Adrenal gland (tissue), 12 donors: Measurements from ENCODE around the gene SNCG. TPM values are rescaled to one million over a fixed set of nuclear protein-coding genes. Genes with fewer than 3 reads are reported as not detected.
"Not testable (repeated sequence)": the region's sequence is repeated elsewhere in the genome, so short reads cannot be mapped to it uniquely, and the experiment has no call there.

ENCODE experiments used
- DNase-seq, 7 donors: peaks; one replicate each; pipeline ENCODE4 v3.0.0-alpha.2; 2019 to 2020
- H3K27ac ChIP-seq, 5 donors: fragments of 200-600 bp; sonication (generic) in 4 of 5; 1 replicate in 3 of 5; 2 replicates in 2 of 5; pipeline versions ENCODE4 v1.5.1 to v1.8.0; 2016 to 2020; ENCODE audit warnings: mild to moderate bottlenecking in 1 of 5
- H3K27me3 ChIP-seq: fragments of 200-600 bp; 2 replicates; pipeline ENCODE4 v1.8.0; 2021
- H3K36me3 ChIP-seq, 2 donors: fragments of 200-600 bp; replicated peaks in 1 of 2; 1 replicate in 1 of 2; 2 replicates in 1 of 2; pipeline versions ENCODE4 v1.5.1 to v1.8.0; 2018 to 2022
- H3K4me1 ChIP-seq, 2 donors: fragments of 200-600 bp; replicated peaks in 1 of 2; 1 replicate in 1 of 2; 2 replicates in 1 of 2; pipeline versions ENCODE4 v1.5.1 to v1.8.0; 2018 to 2021
- H3K4me3 ChIP-seq, 4 donors: fragments of 200-600 bp; sonication (generic) in 3 of 4; one replicate each; pipeline ENCODE4 v1.5.1; 2016 to 2018
- H3K9me3 ChIP-seq, 3 donors: fragments of 200-600 bp; sonication (generic) in 1 of 3; replicated peaks in 1 of 3; 1 replicate in 2 of 3; 2 replicates in 1 of 3; pipeline versions ENCODE4 v1.5.1 to v1.8.0; 2016 to 2021
- CTCF ChIP-seq, 6 experiments: fragments of 450-650 bp in 4 of 6; fragments of 200-600 bp in 2 of 6; sonication (generic) in 1 of 6; IDR thresholded peaks; 1 replicate in 5 of 6; 2 replicates in 1 of 6; pipeline versions ENCODE4 v1.5.1 to v1.8.0; 2016 to 2021; ENCODE audit warnings: antibody characterized with exemption in 6 of 6, mild to moderate bottlenecking in 2 of 6, moderate library complexity in 1 of 6
- POLR2A ChIP-seq, 2 donors: fragments of 450-650 bp; IDR thresholded peaks; one replicate each; pipeline ENCODE4 v1.6.1; 2017; ENCODE audit warnings: antibody characterized with exemption in 2 of 2, mild to moderate bottlenecking in 2 of 2, moderate library complexity in 1 of 2
- WGBS, 4 donors: extraction: QIAGEN DNeasy Blood & Tissue Kit in 2 of 4; methylation state at CpG; one replicate each; pipeline versions ENCODE4 v1.1.5 to v1.1.7; 2013 to 2017; 5-methylcytosine and 5-hydroxymethylcytosine counted together
- intact Hi-C, 2 donors: fragments of 100-400 bp; cut with DNase I; formaldehyde crosslinking; loops; one replicate each; pipeline versions ENCODE4 v1.14.1 to v1.15.0; 2022 to 2023
- polyA plus RNA-seq, 3 donors: library from polyadenylated mRNA; stranded (reverse); fragments of 200-250 nt in 2 of 3; fragments of 350-450 nt in 1 of 3; fragmentation: Illumina TruSeq in 1 of 3; extraction: RNeasy Lipid Tissue Mini Kit (QIAGEN cat#74804) in 1 of 3; gene quantifications; one replicate each; pipeline ENCODE4 v1.2.3, GENCODE V29; 2013 to 2014
- total RNA-seq, 9 donors: library from RNA; depleted of rRNA in 4 of 9; stranded (reverse); fragments of >200 nt in 4 of 9; fragments of 120-200 nt in 1 of 9; fragmentation: NEBNext Ultra II Directional in 1 of 9; extraction: Animal tissue kit (Norgen Biotek cat#: 25700) in 1 of 9; gene quantifications; one replicate each; pipeline versions ENCODE4 v1.1.0 to v1.2.4, GENCODE V29; 2013 to 2023
- donor health status: healthy with polysubstance abuse.
- donor health status: Bipolar disorder and iron deficiency.
- donor health status: DM: yes; HTN: yes; CAD: no.
- donor health status: DM: no; HTN: no; CAD: no.
- donor health status: DM: no; HTN: no; CAD: no.
- donor health status: DM: yes; HTN: yes; CAD: no.

SNCG gene
- total and polyA plus RNA-seq, 12 donors: 176 to 1,580 (median 448) TPM

DNA sequence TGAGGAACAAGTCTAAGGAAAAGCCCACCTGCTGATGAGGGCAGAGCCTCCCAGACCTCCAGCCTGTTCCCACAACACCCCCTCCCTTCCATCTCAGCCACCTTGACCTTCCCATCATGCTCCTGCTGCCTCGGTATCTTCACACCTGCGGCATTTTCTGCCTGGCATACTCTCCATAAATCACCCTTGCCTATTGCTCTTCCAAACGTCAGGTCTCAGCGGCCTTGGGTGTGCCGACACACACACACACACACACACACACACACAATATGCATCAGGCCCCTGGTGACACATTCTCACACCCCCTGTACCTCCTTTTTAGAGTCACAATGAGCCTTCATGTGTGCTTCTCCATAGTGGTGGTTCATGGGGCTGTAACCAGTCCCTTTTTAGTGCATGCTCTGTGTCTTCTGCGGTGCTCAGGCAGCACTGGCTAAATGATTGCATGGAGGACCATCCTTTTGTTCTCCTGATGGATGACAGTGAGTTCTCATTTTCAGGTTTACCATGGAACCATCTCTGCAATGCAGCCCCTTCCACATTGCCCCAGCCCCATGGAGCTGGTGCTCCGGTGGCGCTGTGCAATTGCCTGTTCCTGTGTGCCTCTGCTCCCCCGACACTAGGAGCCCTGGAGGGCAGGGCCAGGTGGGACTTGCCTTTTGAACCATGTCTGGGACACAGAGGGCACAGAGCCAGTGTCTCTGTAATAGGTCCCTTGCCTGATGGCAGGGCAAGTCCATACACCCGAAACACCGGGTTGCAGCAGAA is 14.4 kb downstream of the SNCG start:
- Histone ChIP-seq H3K4me1 (peaks cover 23 to 36% of the 10 kb centered on the region in 2 donors), H3K27me3 (no peaks in the 10 kb centered on the region), H3K4me3 (no peak overlapping the region), H3K9me3 (no peaks in the 10 kb centered on the region), H3K36me3 (no peaks in the 10 kb centered on the region), H3K27ac (peak overlapping the region in 3 of 5 donors; percentile 45 to 97 (median 96))
- WGBS, 4 donors: 66 to 76% (median 71%) methylated on average over 8 to 11 of the region's 11 CpGs
- DNase-seq: peak in 6 of 7 donors; percentile 24 to 52 (median 38)
- no peak for TF ChIP-seq CTCF (IDR thresholded peaks at IDR 0.05)
- no peak for TF ChIP-seq POLR2A (IDR thresholded peaks at IDR 0.05)
- intact Hi-C loops: no loop called here

DNA sequence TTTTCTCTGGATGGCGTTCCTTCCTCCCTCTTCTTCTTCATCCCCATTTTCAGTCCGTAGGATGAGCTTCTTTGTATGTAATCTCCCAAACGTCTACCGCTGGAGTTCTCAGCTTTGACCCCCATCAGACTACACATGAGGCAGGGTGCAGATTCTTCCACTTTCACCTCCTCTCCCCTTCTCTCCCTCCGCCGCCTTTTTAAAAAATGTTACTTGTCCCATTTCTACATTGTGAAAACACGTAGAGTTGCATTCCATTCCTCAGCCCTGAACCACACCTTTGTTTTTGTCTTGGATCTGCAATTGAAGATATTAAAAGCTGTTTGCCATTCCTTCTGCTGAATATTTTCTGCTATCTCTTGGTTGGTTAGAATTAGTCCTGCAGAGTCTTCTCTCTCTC is 16.1 kb downstream of the SNCG start:
- TF ChIP-seq CTCF (IDR thresholded peaks at IDR 0.05) (no peak), POLR2A (IDR thresholded peaks at IDR 0.05) (no peak)
- intact Hi-C loops: no loop called here
- 78 to 88% (median 84%) methylated on average over 7 of the region's 7 CpGs for WGBS, 4 donors
- peaks cover 21 to 26% of the 10 kb centered on the region in 2 donors for H3K4me1 ChIP-seq
- H3K36me3 ChIP-seq: no peaks in the 10 kb centered on the region
- no peak overlapping the region for H3K4me3 ChIP-seq
- peak overlapping the region in 1 of 5 donors; percentile 67 for H3K27ac ChIP-seq
- DNase-seq: no peak
- no peaks in the 10 kb centered on the region for H3K9me3 ChIP-seq
- H3K27me3 ChIP-seq: no peaks in the 10 kb centered on the region

DNA sequence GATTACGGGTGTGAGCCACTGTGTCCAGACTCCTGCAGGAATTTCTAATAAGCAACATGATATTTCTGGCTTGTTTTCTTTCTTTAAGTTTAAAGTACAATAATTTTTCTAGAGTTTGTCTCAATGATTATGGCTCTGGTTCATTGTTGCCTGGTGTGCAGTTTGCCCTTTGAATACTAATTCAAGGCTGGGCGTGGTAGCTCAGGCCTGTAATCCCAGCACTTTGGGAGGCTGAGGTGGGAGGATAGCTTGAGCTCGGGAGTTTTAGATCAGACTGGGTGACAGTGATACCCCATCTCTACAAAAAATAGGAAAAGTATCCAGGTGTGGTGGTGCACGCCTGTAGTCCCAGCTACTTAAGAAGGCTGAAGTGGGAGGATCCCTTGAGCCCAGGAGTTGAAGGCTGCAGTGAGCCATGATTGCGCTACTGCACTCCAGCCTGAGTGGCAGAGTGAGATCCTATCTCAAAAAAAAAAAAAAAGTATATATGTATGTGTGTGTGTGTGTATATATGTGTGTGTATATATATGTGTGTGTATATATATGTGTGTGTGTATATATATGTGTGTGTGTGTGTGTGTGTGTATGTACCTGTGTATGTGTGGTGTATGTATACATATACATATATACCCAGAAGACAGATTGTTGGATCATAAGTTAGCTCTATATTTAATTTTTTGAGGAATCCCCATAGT is 18.1 kb downstream of the SNCG start:
- no peak for DNase-seq
- Histone ChIP-seq H3K4me3 (no peak overlapping the region), H3K36me3 (no peaks in the 10 kb centered on the region), H3K4me1 (peaks cover 20 to 24% of the 10 kb centered on the region in 2 donors), H3K27me3 (no peaks in the 10 kb centered on the region), H3K27ac (no peak overlapping the region), H3K9me3 (no peaks in the 10 kb centered on the region)
- intact Hi-C loops: no loop called here
- WGBS, 4 donors: 96 to 97% (median 97%) methylated on average over 5 of the region's 5 CpGs
- no peak for TF ChIP-seq POLR2A (IDR thresholded peaks at IDR 0.05)
- no peak for TF ChIP-seq CTCF (IDR thresholded peaks at IDR 0.05)

- peak overlapping the region in 2 of 5 donors; percentile 30 to 43 for H3K27ac ChIP-seq
- 66 to 82% (median 77%) methylated on average over 3 of the region's 3 CpGs for WGBS, 4 donors
- H3K9me3 ChIP-seq, intact Hi-C loops, H3K4me3 ChIP-seq, H3K27me3 ChIP-seq, H3K36me3 ChIP-seq: not testable (repeated sequence)
- DNase-seq: peak in 1 of 7 donors; percentile 4
- peaks cover 13 to 14% of the 10 kb centered on the region in 2 donors for H3K4me1 ChIP-seq
Observed at GRCh38 chr10:86978457-86978856, 20.1 kb downstream of the SNCG start.
